GM10847 (cell line): ENCODE measurements around the gene ADAMTS3.

Experiments
- POLR2A ChIP-seq: IDR thresholded peaks from 2 replicates; pipeline ENCODE4 v1.6.1; 2011; ENCODE audit not compliant: insufficient read length; ENCODE audit errors: extremely low read depth

ADAMTS3 gene

DNA sequence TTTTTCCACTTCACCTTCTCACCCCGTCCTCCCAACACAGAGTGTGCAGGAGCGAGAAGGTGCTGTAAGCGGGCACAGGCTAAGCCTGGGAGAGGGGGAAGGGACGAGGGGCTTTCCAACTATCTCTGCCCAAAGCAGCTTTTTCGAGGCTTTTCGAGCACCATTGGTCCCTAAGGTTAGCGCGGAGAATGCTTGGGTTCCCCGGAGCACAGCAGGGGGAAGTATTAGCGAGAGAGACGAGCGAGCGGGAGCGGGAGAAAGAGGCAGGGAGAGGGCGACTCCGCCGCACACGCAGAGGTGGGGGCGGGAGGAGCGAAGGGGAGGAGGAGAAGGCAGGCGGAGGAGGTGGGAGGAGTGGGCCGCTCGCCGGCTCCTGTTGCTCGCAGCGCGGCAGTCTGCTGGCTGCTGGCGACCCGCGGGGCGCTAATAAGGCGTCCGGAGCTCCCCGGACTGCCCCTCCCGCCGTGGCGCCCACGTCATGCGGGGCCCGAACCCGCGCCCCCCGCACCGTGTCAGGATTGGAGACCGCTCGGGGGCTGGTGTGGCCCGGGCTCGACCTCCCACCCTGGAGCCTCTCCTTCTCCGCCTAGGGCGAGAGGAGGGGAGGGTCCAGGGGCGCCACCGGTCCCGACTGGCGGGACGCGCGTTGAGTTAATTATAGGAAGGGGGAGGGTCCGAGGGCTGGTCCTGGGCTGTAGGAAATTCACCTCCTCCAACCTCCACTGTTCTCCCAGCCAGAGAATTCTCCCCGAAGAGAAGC, at the start of gene ADAMTS3:
ADAMTS3 (minus strand) TSS at position 263 of the 760 bp plus-strand sequence. CDS start 459 bp downstream, outside the sequence.
- TF ChIP-seq POLR2A, result no peak

DNA sequence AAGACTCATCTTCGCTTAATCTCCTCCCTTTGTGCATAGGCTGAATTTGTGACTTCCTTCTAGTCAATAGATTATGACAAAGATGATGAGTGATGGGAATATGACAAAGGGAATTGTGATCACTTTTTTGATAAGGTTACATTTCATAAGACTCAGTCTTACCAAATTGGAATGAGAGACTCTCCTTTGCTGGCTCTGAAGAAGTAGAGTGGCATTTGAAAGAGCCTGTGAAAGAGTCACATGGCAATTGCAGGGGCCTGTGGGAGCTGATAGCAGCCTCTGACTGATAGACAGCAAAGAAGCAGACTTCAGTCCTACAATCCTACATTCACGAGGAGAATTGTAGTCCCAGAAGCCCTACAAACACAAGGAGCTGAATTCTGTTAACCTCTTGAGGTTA, 44.9 kb upstream of the ADAMTS3 start:
- TF ChIP-seq POLR2A, result no peak

DNA sequence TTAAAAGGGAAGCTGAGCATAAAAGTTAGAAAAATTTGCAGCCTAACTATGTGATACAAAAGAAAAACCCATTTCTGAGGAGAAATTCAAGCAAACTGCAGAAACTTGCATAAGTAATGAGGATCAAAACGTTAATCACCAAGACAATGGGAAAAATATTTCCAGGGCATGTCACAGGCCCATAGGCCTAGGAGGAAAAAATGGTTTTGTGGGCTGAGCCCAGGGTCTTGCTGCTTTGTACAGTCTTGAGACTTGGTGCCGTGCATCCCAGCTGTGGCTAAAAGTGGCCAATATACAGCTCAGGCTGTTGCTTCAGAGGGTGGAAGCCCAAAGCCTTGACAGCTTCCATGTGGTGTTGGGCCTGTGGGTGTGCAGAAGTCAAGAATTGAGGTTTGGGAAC, 37.7 kb upstream of the ADAMTS3 start:
- TF ChIP-seq POLR2A, result no peak

DNA sequence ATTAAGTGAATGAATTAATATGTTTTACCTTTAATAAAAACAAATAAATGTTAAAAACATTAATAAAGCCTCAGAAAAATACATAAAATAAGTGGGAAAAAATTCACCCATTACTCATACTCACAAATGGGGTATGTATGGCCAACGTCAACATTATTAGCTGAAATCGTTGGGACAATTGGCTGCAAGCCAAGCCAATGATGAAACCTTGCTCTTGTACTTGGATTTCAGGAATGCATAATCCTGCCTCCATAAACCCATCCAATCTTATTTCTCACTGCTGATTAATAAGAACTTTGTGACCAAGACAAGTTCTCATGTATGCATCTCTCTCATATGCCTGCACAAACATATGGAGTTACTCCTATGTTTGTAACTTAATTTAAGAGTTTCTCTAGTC, 35.3 kb upstream of the ADAMTS3 start:
- no peak for TF ChIP-seq POLR2A

DNA sequence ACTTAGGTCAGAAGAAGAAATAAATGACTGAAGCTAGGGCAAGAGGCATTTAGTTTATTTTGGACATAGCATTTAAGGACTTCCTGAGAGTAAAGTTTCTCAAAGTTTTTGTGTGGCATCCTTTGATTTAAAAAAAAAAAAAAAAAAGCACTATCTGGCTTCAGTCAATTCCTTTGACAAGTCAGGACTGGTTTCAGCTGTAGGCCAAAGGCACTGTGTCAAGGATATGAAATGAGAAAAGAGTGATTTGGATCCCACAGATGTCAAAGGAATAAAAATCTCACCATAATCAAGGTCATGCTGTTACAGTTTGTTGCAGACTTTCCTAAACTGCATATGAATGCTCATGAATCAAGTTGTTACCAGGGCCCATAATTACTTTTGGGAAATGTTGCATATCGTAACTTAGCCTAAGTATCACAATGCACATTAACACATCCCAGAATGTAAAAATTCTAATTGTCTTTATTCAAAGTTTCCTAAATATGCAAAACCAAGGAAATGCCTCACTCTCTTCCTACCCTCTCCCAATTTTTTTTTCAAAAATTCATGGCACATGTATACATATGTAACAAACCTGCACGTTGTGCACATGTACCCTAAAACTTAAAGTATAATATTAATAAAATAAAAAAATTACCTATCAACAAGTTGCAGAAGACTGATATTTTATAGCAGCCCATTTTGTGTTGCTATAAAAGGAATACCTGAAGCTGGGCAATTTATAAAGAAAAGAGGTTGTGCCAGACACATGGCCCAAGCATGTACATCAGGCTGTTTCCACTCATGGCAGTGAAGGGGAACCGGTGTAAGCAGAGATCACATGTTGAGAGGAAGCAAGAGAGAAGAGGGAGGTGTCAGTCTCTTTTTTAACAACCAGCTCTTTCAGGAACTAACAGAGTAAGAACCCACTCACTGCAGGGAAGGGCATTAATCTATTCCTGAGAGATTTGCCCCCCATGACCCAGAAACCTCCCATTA, 33.7 kb upstream of the ADAMTS3 start:
- TF ChIP-seq POLR2A, result no peak

DNA sequence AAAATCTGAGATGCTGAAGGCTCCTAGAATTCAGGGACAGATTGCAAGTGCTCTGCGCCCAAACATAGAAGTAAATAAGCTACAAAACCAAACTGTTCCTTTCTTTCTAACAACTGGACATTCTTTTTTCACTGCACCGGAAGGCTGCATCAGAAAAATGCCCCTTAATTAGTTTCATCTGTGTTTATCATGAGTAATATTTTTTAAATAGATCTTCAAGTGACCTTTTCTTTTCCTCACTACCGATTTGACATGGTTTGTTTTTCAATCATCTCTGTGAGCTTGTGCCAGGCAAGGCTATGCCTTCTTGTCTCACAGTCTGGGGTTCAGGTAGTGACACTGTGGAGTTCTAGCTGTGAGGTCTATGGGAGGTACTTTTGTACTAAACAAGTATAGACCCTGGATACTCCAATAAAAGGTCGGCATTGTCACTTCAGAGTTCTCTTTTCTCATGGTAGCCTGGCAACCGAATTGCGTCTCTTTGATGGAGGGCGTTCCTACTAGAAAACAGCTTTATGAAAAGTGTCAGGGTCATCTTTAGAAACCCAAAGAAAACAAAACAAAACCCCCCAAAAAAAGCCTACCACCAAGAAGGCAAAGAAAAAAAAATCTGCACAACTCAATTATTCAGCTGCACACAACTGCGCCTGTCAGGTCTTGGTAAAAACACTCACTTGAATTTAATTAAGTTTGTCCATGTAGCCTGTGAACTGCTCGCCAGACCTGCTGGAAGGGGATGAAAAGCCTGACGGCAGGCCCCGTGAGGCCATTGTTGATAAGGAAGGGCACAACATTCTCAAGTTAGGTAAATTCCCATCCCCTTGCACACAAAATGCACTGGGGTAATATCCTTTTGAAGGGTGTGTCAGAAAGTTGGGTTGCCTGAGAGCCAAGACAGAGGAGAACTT, 22.8 kb upstream of the ADAMTS3 start:
- no peak for TF ChIP-seq POLR2A

DNA sequence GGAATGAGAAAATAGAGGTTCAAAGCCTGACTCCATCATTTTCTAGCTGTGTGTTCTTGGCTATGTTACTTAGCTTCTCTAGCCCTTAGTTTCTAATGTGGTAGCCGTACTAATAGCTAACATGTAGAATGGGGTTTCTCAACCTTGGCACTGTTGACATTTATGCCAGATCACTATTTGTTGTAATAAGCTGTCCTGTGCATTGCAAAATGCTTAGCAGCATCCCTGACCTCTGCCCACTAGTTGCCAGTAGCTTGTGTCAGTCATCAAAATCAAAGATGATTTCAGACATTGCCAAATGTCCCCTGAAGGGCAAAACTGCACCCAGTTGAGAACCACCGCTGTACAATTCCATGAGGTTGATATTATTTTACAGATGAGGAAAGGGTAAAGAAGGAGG, 18.3 kb upstream of the ADAMTS3 start:
- TF ChIP-seq POLR2A, result no peak

DNA sequence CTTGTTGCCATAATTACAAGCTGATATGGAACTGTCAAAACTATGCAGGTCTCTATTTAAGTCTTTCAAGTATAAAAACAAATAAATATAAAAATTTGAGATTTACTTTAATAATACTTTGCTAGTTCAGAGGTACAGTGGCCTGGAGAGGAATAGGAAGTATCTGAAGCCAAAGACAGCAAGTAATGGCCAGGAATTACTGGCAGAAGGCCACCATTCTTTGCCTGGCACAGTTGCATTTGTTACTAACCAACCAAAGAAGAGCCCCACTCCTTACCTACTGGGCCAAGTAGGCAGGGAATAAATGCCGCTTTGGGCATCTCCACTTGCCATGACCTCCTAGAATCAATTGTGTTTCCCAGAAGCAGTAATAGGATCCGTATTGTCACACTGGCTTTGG, 13.8 kb upstream of the ADAMTS3 start:
- no peak for TF ChIP-seq POLR2A

DNA sequence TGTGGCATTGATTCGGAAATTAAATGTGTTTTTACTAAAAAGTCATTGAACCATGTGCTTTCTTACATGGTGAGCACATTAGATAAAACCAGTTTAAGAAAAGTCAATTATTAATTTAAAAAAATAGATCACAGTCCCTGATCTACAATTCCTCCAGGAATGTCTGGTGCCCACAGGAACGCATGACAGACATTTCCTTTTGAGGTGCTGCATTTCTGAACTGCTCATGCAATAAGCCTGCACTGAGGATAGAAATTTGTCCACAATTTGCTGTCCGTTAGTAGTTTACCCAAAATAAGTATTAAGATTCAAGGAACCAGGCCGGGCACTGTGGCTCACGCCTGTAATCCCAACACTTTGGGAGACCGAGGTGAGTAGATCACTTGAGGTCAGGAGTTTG, 8.2 kb upstream of the ADAMTS3 start:
- no peak for TF ChIP-seq POLR2A

DNA sequence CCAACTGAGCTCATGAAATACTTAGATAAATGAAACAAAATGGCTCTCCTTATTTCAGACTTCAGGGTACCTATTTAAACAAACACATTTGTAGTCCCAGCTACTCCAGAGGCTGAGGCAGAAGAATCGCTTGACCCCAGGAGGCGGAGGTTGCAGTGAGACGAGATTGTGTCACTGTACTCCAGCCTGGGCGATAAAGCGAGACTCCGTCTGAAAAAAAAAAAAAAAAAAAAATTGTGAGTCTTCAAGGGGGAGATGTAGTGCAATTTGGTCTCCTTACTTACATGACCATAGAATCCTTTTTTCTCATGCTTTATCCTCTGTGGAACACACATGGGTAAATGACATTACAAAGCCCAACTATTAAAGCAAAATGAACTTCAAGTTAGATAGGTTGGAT, 2.3 kb upstream of the ADAMTS3 start:
- no peak for TF ChIP-seq POLR2A

DNA sequence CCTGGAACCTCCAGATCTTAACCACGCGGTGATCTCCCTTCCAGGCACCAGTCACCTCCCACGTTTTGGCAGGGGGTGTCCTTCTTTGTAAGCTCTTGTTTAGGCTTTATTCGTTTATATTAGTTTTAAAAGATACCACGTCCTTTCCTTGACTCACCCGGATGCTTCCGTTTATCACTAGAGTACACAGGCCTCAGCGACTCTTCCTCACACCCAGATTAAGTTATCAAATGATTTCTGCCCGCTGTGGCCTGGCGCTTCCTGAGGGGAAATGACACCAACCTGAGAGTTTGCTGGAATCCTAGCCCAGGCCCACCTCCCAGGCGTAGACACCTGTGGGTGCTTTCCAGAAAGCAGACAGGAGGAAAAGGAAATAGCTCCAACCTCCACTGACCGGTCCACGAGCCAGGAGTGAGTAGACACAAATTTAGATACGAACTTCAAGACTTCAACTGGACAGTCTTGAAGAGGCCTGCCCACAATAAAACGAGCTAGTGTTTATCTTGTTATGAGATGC, 756 bp upstream of the ADAMTS3 start:
- no peak for TF ChIP-seq POLR2A

DNA sequence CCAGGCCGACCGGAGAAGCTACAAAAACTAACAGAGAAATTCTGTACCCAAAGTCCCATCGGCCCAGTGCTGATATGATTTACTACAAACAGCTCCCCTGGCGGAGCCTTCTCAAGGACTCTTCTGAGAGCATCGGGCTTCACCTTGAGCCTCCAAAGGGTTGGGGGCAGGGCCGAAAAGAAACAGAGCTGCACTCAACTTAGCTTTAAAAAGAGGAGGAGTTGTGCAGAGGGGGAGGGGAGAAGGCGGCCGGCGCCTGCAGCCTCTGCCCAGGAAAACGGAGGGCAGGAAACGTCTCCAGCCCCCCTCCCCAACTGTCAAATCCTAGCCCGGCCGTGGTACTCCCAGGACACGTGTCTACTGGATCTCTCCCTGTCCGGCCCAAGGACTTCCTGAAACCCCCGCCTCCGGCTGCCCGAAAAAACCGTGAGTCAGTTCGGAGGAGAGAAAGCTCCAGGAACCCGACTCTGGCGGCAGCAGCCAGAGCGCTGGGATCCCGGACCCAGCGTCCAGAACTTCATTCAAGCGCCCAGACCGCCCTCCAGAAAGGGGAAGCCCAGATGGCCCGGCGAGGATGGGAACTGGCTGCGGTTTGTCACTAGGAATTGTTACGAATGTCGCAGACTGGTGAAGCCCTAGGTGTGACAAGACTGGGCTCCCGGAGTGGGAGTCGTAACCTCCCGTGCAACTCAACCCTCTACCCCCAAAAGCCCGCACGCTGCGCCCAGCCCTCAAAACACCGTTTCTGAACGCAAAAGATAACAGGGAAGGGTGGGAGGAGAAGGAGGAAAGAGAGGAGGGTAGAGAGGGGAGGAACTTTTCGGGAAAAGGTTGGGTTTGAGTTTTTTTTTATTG, 973 bp downstream of the ADAMTS3 start:
- TF ChIP-seq POLR2A, result no peak

DNA sequence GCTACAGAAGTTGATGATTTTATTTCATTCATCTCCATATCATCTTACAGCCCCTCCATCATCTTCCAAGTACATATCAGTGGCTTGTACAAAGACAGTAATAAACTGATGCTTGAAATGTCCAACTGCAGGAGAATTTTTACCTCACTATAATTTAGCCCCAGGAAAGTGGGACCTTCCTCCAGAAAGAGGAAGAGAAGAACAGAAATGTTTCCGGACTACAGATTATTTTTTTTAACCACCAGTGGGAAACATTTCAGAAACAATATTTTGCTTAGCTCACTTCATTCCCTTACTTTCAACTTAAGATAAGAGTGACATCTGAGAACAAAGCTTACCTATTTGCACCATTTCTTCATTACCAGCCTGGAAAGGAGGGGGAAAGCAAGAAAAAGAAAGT, 2.0 kb downstream of the ADAMTS3 start:
- no peak for TF ChIP-seq POLR2A

DNA sequence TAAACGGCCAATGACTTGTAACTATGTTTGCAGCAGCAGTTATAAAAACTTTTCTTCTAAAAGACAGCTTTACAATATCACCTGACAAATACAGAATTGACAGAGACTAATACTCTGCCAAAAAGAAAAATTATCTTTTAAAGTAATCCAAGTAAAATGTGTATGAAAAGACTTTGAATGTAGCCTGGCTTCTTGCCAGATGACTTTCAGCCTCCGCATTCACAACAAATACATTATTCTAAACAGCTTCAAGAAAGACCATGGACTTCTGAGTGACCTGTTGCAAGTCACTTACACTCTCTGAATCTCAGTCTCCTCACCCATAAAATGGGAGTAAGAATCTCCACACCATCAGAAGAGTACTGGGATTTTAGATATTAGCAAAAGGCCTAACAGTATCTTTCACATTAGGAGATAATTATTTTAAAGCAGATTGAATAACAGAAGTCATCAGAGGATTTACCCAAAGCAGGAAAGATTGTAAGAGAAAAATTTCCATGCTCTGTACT, 2.5 kb downstream of the ADAMTS3 start:
- no peak for TF ChIP-seq POLR2A

DNA sequence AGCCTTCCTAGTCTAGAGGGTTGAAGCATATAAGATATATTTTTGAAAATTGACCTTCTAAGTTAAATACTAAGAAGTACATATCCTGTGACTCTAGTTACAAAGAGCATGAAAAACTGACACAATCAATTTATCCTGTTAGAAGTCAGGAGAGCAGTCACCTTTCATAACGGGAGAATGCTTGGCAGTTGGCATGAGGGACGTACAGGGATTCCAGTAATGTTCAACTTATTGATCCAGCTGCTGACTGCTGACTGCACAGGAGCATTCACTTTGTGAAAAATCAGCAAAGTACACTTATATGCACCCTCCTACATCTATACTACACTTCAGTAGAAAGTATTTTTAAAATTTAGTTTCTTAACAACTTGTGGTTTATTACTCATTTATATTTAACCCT, 4.2 kb downstream of the ADAMTS3 start:
- TF ChIP-seq POLR2A, result no peak
